ENCODE measurements around the gene FALEC. TPM values are rescaled to one million over a fixed set of nuclear protein-coding genes. Genes with fewer than 3 reads are reported as not detected.
A peak's percentile ranks its signal among the peaks of the same experiment; 100 is the strongest.
"Not testable (repeated sequence)": the region's sequence is repeated elsewhere in the genome, so short reads cannot be mapped to it uniquely, and the experiment has no call there.

Gene FALEC
- total RNA-seq, 1 donor from 2014 or later: 1.2 TPM

DNA sequence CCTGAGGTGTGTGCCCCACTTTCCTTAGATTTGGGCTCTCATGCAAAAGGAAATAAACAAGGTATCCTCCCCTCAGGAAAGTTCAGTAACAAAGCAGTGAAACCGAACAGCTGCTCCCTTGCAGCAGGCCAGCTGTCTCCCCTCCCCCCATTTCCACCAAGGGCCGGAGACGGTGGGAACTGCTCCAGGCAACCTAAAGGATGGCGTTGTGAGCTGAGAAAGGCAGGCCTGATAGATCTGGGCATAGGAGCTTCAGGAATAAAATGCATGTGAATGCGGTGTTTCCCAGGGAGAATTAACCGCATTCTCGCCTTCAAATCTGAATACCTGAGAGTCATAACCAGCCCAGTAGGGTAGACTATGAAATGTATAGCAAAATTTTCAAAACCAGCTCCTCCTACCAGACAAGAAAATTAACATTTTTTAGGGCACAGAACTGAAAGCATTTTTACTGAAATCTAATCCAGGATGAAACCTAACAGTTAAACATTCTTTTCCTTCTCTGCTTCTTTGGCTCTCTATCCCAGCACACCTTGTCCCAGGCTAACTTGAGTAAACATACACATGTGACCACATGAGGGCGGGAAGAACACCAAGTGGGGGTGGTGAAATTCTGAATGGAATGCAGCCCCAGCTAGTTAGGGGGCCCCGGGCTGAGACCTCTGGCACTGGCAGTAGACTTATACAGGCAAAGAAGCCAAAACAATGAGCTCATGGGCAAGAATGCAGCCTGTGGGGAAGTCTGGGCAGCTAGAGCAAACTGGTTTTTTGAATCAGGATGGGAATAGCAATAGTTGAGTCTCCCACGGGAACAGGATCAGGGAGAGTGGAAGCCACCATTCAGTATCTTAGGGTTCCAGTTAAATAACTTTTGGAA, 52.4 kb downstream of the FALEC start:
- peaks cover 19% of the 10 kb centered on the region for H3K36me3 Mint-ChIP-seq (ENCODE audit: low read depth, unreplicated experiment)
- DNase-seq (ENCODE audit: low spot score): peak; percentile 79
- H3K9me3 Mint-ChIP-seq (ENCODE audit: unreplicated experiment): no peaks in the 10 kb centered on the region
- peak overlapping the region; percentile 65 for H3K4me3 Mint-ChIP-seq (ENCODE audit: unreplicated experiment)
- peaks cover 55% of the 10 kb centered on the region for H3K4me1 Mint-ChIP-seq (ENCODE audit: unreplicated experiment)
- TF ChIP-seq, protein P1, sequence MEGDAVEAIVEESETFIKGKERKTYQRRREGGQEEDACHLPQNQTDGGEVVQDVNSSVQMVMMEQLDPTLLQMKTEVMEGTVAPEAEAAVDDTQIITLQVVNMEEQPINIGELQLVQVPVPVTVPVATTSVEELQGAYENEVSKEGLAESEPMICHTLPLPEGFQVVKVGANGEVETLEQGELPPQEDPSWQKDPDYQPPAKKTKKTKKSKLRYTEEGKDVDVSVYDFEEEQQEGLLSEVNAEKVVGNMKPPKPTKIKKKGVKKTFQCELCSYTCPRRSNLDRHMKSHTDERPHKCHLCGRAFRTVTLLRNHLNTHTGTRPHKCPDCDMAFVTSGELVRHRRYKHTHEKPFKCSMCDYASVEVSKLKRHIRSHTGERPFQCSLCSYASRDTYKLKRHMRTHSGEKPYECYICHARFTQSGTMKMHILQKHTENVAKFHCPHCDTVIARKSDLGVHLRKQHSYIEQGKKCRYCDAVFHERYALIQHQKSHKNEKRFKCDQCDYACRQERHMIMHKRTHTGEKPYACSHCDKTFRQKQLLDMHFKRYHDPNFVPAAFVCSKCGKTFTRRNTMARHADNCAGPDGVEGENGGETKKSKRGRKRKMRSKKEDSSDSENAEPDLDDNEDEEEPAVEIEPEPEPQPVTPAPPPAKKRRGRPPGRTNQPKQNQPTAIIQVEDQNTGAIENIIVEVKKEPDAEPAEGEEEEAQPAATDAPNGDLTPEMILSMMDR (IDR thresholded peaks at IDR 0.05; ENCODE audit: unreplicated experiment): no peak
- peak overlapping the region; percentile 98 for H3K27ac Mint-ChIP-seq (ENCODE audit: unreplicated experiment)
- H3K27me3 Mint-ChIP-seq (ENCODE audit: unreplicated experiment): peaks cover 17% of the 10 kb centered on the region

DNA sequence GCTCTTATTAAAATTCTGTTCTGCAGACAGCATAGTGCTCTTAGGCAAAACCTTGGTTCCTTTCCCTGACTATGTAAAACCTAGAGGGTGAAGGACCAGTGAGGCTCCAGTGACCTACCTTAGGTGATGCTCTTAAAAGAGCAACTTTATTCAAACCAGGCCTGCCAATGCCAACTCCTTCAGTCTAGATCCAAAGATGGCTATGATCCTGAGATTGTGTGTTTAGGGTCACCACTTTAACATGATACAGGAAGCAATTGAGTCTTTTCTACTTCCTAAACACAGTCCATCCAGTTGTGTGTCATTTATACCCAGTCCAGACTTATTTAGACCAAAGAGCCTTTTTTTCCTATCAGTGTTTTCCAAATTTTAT, 53.0 kb downstream of the FALEC start:
- H3K27ac Mint-ChIP-seq (ENCODE audit: unreplicated experiment): peak overlapping the region; percentile 98
- no peaks in the 10 kb centered on the region for H3K9me3 Mint-ChIP-seq (ENCODE audit: unreplicated experiment)
- TF ChIP-seq, protein P1 (IDR thresholded peaks at IDR 0.05; ENCODE audit: unreplicated experiment): no peak
- peaks cover 49% of the 10 kb centered on the region for H3K4me1 Mint-ChIP-seq (ENCODE audit: unreplicated experiment)
- DNase-seq (ENCODE audit: low spot score): no peak
- peaks cover 15% of the 10 kb centered on the region for H3K36me3 Mint-ChIP-seq (ENCODE audit: low read depth, unreplicated experiment)
- H3K27me3 Mint-ChIP-seq (ENCODE audit: unreplicated experiment): peaks cover 14% of the 10 kb centered on the region
- H3K4me3 Mint-ChIP-seq (ENCODE audit: unreplicated experiment): peak overlapping the region; percentile 61

DNA sequence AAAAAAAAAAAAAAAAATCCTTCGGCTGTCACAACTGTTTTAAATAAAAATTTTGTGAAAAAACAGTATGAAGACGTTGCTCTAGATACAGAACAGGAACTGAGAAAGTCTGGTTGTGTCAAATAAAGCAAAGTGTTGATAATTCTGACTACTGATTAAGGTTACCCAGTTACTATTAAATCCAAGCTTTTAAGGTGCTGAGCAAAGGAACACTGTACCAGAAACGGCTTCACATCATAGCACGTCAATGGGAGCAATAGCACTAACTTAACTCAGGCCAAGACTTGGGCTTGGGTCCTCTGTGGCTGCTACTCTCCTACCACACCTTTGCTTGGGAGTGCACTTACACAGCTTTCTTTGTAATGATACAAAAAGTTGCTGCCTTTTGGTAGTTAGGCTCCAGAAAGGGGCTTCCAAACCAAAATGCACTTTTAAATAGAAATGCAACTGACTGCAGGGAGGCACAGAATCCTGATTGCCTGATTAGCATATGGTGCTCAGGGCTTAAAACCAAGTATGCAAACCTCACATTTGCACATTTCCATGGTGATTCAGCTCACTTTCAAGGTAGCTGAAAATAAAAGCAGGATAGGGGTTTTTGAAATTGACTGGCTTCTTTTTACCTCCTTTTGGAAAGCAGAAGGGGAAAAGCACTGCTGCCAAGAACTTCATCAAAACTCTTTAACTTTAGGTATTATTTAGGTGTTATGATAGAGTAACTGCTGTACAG, 57.5 kb downstream of the FALEC start:
- no peaks in the 10 kb centered on the region for H3K9me3 Mint-ChIP-seq (ENCODE audit: unreplicated experiment)
- no peak overlapping the region for H3K4me3 Mint-ChIP-seq (ENCODE audit: unreplicated experiment)
- H3K36me3 Mint-ChIP-seq (ENCODE audit: low read depth, unreplicated experiment): peaks cover 48% of the 10 kb centered on the region
- peaks cover 57% of the 10 kb centered on the region for H3K4me1 Mint-ChIP-seq (ENCODE audit: unreplicated experiment)
- peak overlapping the region; percentile 2 for H3K27ac Mint-ChIP-seq (ENCODE audit: unreplicated experiment)
- DNase-seq (ENCODE audit: low spot score): no peak
- TF ChIP-seq, protein P1 (IDR thresholded peaks at IDR 0.05; ENCODE audit: unreplicated experiment): no peak
- peaks cover 18% of the 10 kb centered on the region for H3K27me3 Mint-ChIP-seq (ENCODE audit: unreplicated experiment)

DNA sequence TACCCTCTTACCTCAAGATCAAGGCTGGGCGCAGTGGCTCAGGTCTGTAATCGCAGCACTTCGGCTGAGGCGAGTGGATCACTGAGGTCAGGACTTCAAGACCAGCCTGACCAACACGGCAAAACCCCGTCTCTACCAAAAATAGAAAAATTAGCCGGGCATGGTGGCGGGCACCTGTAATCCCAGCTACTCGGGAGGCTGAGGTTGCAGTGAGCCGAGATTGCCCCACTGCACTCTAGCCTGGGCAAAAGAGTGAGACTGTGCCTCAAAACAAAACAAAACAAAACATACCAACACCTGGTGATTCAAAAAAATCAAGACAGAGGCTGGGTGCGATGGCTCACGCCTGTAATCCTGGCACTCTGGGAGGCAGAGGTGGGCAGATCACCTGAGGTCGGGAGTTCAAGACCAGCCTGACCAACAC, 58.1 kb downstream of the FALEC start:
- H3K9me3 Mint-ChIP-seq (ENCODE audit: unreplicated experiment); H3K4me3 Mint-ChIP-seq (ENCODE audit: unreplicated experiment); DNase-seq (ENCODE audit: low spot score); H3K27ac Mint-ChIP-seq (ENCODE audit: unreplicated experiment): not testable (repeated sequence)
- peaks cover 22% of the 10 kb centered on the region for H3K27me3 Mint-ChIP-seq (ENCODE audit: unreplicated experiment)
- H3K36me3 Mint-ChIP-seq (ENCODE audit: low read depth, unreplicated experiment): peaks cover 54% of the 10 kb centered on the region
- H3K4me1 Mint-ChIP-seq (ENCODE audit: unreplicated experiment): peaks cover 56% of the 10 kb centered on the region

DNA sequence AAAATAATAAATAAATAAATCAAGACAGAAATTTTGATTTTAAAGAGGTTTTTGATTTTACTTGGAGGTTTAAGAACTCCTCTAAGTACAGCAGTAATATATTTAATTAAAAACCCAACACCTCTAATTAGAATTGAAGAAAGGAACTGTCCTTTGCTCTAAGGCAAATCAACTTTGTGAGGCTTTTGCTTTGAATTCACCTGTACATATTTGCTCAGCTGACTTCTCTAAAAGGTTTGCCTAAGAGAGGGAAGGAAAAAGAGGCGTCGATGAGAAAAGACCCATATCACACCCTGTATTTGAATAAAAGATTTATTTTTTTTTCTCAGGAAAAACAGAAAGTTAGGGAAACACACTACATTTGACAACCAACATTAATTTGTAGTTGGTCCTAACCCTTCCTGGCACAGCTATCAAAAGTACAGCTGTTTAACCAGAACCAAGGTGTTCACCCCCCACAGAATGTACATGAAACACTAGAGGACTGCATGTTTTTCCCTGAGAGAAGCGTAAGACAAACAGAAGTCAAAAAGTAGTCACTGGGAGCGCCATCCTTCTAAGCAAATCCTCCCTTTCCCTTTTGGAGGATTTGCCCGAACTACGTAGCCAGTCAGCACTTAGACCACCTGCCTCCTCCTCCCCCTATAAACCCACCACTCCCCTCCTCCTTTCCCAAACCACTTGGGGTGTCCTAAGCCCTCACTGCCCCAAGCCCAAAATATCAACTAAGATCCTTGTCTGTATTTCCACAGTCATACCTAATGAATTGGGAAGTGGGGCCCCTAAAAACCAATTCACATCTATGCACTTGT, 58.9 kb downstream of the FALEC start:
- Mint-ChIP-seq H3K4me3 (ENCODE audit: unreplicated experiment) (peak overlapping the region; percentile 100), H3K4me1 (ENCODE audit: unreplicated experiment) (peaks cover 50% of the 10 kb centered on the region), H3K36me3 (ENCODE audit: low read depth, unreplicated experiment) (peaks cover 56% of the 10 kb centered on the region), H3K9me3 (ENCODE audit: unreplicated experiment) (no peaks in the 10 kb centered on the region), H3K27me3 (ENCODE audit: unreplicated experiment) (peaks cover 25% of the 10 kb centered on the region), H3K27ac (ENCODE audit: unreplicated experiment) (no peak overlapping the region)
- TF ChIP-seq, protein P1 (IDR thresholded peaks at IDR 0.05; ENCODE audit: unreplicated experiment): no peak
- no peak for DNase-seq (ENCODE audit: low spot score)
